ENCODE data around the gene UTP14C.

GRCh38 chr13:52009946-52010345 lies 14.5 kb upstream of the UTP14C start:
- TF ChIP-seq CTCF (IDR thresholded peaks at IDR 0.05) (no peak), POLR2A (IDR thresholded peaks at IDR 0.05) (no peak)
